IMR-90 (cell line): ENCODE results near the gene SSBP3. TPM values are rescaled to one million over a fixed set of nuclear protein-coding genes. Genes with fewer than 3 reads are reported as not detected.

ENCODE experiments used
- ATAC-seq: fragments of 200-7000 bp; cut with Tn5 transposase; 2 replicates; pipeline ENCODE4 v1.9.1; 2020; ENCODE audit warnings: low read depth, mild to moderate bottlenecking, moderate library complexity
- BruUV-seq: library from RNA; stranded (reverse); fragments of 400-500 nt; replicated peaks from 2 replicates; lab custom pipeline; 2021; lab: Mats Ljungman, UMichigan
- CTCF ChIA-PET: fragments of 300-600 bp; formaldehyde crosslinking; extraction: SDS; loops from one replicate; lab custom pipeline; 2021; ENCODE audit warnings: antibody characterized with exemption; lab: Yijun Ruan, JAX
- POLR2A ChIA-PET: fragments of 300-600 bp; sonication (Branson Sonifier 250); formaldehyde crosslinking; loops from one replicate; lab custom pipeline; 2022; ENCODE audit warnings: antibody characterized with exemption; ENCODE audit not compliant: unreplicated experiment; lab: Charles Lee
- DNase-seq: peaks from one replicate; pipeline ENCODE4 v3.0.0; 2013
- H2AFZ ChIP-seq: replicated peaks from 2 replicates; pipeline ENCODE3; 2013; ENCODE audit warnings: low read length, mild to moderate bottlenecking; ENCODE audit not compliant: poor library complexity
- H2AK5ac ChIP-seq: 2 replicates; pipeline ENCODE4 v1.6.1; 2013; ENCODE audit warnings: low read depth, low read length, inconsistent platforms
- H2AK9ac ChIP-seq: replicated peaks from 2 replicates; pipeline ENCODE3; 2013; ENCODE audit warnings: mild to moderate bottlenecking, low read depth, low read length, moderate library complexity; ENCODE audit not compliant: poor library complexity
- H2BK120ac ChIP-seq: 2 replicates; pipeline ENCODE4 v1.6.1; 2013; ENCODE audit warnings: low read depth, low read length, inconsistent platforms
- H2BK15ac ChIP-seq: 3 replicates; pipeline ENCODE4 v1.6.1; 2013; ENCODE audit warnings: low read depth, low read length, inconsistent platforms
- H2BK20ac ChIP-seq: 2 replicates; pipeline ENCODE4 v1.6.1; 2013; ENCODE audit warnings: low read depth, mild to moderate bottlenecking, inconsistent platforms, low read length, moderate library complexity
- H2BK5ac ChIP-seq: 2 replicates; pipeline ENCODE4 v1.6.1; 2013; ENCODE audit warnings: mild to moderate bottlenecking, low read depth, low read length, inconsistent platforms; ENCODE audit not compliant: poor library complexity, severe bottlenecking
- H3K14ac ChIP-seq: replicated peaks from 2 replicates; pipeline ENCODE4 v1.6.1; 2013; ENCODE audit warnings: low read depth, low read length, inconsistent platforms
- H3K18ac ChIP-seq: 2 replicates; pipeline ENCODE4 v1.6.1; 2013; ENCODE audit warnings: low read depth, low read length, control low read depth
- H3K23ac ChIP-seq: 2 replicates; pipeline ENCODE4 v1.6.1; 2013; ENCODE audit warnings: low read depth, low read length, inconsistent platforms
- H3K27ac ChIP-seq: 2 replicates; pipeline ENCODE4 v1.5.1; 2013; ENCODE audit warnings: mild to moderate bottlenecking, control low read depth, low read length; ENCODE audit not compliant: insufficient read depth
- H3K27me3 ChIP-seq: 2 replicates; pipeline ENCODE4 v1.6.1; 2013; ENCODE audit warnings: low read length; ENCODE audit not compliant: control insufficient read depth, insufficient read depth
- H3K36me3 ChIP-seq: 2 replicates; pipeline ENCODE4 v1.6.1; 2013; ENCODE audit warnings: low read length, mixed read lengths; ENCODE audit not compliant: control insufficient read depth, insufficient read depth
- H3K4ac ChIP-seq: 2 replicates; pipeline ENCODE4 v1.6.1; 2013; ENCODE audit warnings: low read depth, low read length, inconsistent platforms
- H3K4me1 ChIP-seq: 2 replicates; pipeline ENCODE4 v1.6.1; 2013; ENCODE audit warnings: low read length, mixed read lengths; ENCODE audit not compliant: control insufficient read depth, insufficient read depth
- H3K4me2 ChIP-seq: 2 replicates; pipeline ENCODE4 v1.6.1; 2013; ENCODE audit warnings: low read depth, mild to moderate bottlenecking, control low read depth, low read length, moderate library complexity
- H3K4me3 ChIP-seq: 2 replicates; pipeline ENCODE4 v1.5.1; 2013; ENCODE audit warnings: low read depth, mild to moderate bottlenecking, control low read depth, low read length, moderate library complexity; ENCODE audit not compliant: insufficient read depth
- H3K56ac ChIP-seq: 2 replicates; pipeline ENCODE4 v1.6.1; 2013; ENCODE audit warnings: low read length, inconsistent platforms; ENCODE audit not compliant: insufficient read depth; ENCODE audit errors: extremely low read depth
- H3K79me1 ChIP-seq, 2 experiments: 2 replicates each; pipeline ENCODE4 v1.6.1; 2013; ENCODE audit warnings: low read length in 2 of 2, inconsistent platforms in 1 of 2, low read depth in 1 of 2
- H3K9ac ChIP-seq: 2 replicates; pipeline ENCODE4 v1.6.1; 2013; ENCODE audit warnings: low read depth, low read length, control low read depth
- H3K9me1 ChIP-seq: 2 replicates; pipeline ENCODE4 v1.6.1; 2013; ENCODE audit warnings: low read length, inconsistent platforms; ENCODE audit not compliant: insufficient read depth
- H3K9me3 ChIP-seq: 2 replicates; pipeline ENCODE4 v1.6.1; 2013; ENCODE audit warnings: low read length; ENCODE audit not compliant: control insufficient read depth, insufficient read depth
- H4K20me1 ChIP-seq: 2 replicates; pipeline ENCODE4 v1.6.1; 2013; ENCODE audit warnings: low read length, inconsistent platforms; ENCODE audit not compliant: insufficient read depth
- H4K5ac ChIP-seq: 2 replicates; pipeline ENCODE4 v1.6.1; 2013; ENCODE audit warnings: mild to moderate bottlenecking, low read depth, low read length, control low read depth
- H4K8ac ChIP-seq, 2 experiments: 2 replicates each; pipeline ENCODE4 v1.6.1; 2013; ENCODE audit warnings: low read depth in 2 of 2, low read length in 2 of 2, control low read depth in 1 of 2, inconsistent platforms in 1 of 2
- H4K91ac ChIP-seq: 2 replicates; pipeline ENCODE4 v1.6.1; 2013; ENCODE audit warnings: low read depth, low read length, inconsistent platforms; ENCODE audit not compliant: insufficient read depth
- MAZ ChIP-seq: IDR thresholded peaks from 2 replicates; pipeline ENCODE4 v1.6.1; 2012; ENCODE audit warnings: low read depth, mild to moderate bottlenecking, low read length, improper control_type of control experiment, moderate library complexity, borderline replicate concordance
- NFE2L2 ChIP-seq: fragments of 150-350 bp; IDR thresholded peaks from 2 replicates; pipeline ENCODE4 v1.6.1; 2016; ENCODE audit warnings: low read depth, mild to moderate bottlenecking, low read length
- WGBS, 2 experiments: methylation state at CpG; one replicate each; pipeline versions ENCODE4 v1.1.5 to v1.1.7; 2013; ENCODE audit warnings: missing lambda C conversion rate in 2 of 2; ENCODE audit not compliant: insufficient read length in 1 of 2; ENCODE audit errors: extremely low coverage in 2 of 2; 5-methylcytosine and 5-hydroxymethylcytosine counted together
- dilution Hi-C: fragments of 300-500 bp; cut with HindIII; formaldehyde crosslinking; loops from one replicate; pipeline ENCODE4 v1.14.3; 2018; ENCODE audit warnings: low sequenced_read_pairs; ENCODE audit not compliant: unreplicated experiment
- in situ Hi-C: fragments of 300-500 bp; cut with MboI; formaldehyde crosslinking; loops from 3 replicates; pipeline ENCODE4 v1.14.3; 2019; ENCODE audit warnings: low sequenced_read_pairs, inconsistent platforms, mixed read lengths
- intact Hi-C: fragments of 100-400 bp; cut with micrococcal nuclease; formaldehyde crosslinking; loops from 2 replicates; pipeline ENCODE4 v1.10.0; 2022
- polyA plus RNA-seq, 3 experiments: library from polyadenylated mRNA; depleted of rRNA; stranded (reverse); fragments of >200 nt; gene quantifications; 2 replicates each; pipeline ENCODE4 v1.2.3, GENCODE V29; 2012; ENCODE audit warnings: low replicate concordance in 1 of 3
- total RNA-seq: library from RNA; depleted of rRNA; stranded (reverse); fragments of >200 nt; gene quantifications from 2 replicates; pipeline ENCODE4 v1.2.3, GENCODE V29; 2012

Gene SSBP3
- total and polyA plus RNA-seq, 2 of the 4 experiments (the other 2 are of a cell fraction): 10.9 to 39.6 TPM

- ATAC-seq: no peak
Observed at GRCh38 chr1:54380290-54380882, 25.8 kb downstream of the SSBP3 start.

More at GRCh38 chr1:54380290-54380882, 25.8 kb downstream of the SSBP3 start:
- Histone ChIP-seq H3K27me3 (no peaks in the 10 kb centered on the region), H4K5ac (no peak overlapping the region), H3K79me1 (peaks cover 27 to 79% of the 10 kb centered on the region in 2 experiments; a peak in 3 of 4 replicates), H2BK15ac (no peak overlapping the region), H3K56ac (no peak overlapping the region), H3K14ac (0 out of 2 replicates have a peak overlapping the region, but pooled peaks have one; percentile 15), H4K8ac (no peak overlapping the region), H3K4ac (peak overlapping the region; percentile 59; the same call in 1 of the 2 replicates), H3K4me2 (no peak overlapping the region), H2AFZ (peak overlapping the region; percentile 5), H3K36me3 (peaks cover 31% of the 10 kb centered on the region), H2BK20ac (no peak overlapping the region), H3K9me1 (peaks cover 29% of the 10 kb centered on the region), H3K4me3 (no peak overlapping the region), H3K9ac (no peak overlapping the region), H3K18ac (no peak overlapping the region), H4K91ac (0 out of 2 replicates have a peak overlapping the region, but pooled peaks have one; percentile 32), H3K23ac (no peak overlapping the region; the same call in 1 of the 2 replicates), H3K4me1 (peaks cover 24% of the 10 kb centered on the region), H2BK5ac (no peak overlapping the region), H2AK5ac (peak overlapping the region; percentile 30; the same call in 1 of the 2 replicates), H4K20me1 (peaks cover 31% of the 10 kb centered on the region), H2BK120ac (no peak overlapping the region), H3K9me3 (no peaks in the 10 kb centered on the region), H2AK9ac (no peak overlapping the region), H3K27ac (no peak overlapping the region)
- CTCF ChIA-PET: no interaction called here
- WGBS, 2 experiments: 56% methylated on average over 12 of the region's 15 CpGs; no CpG with 5 or more reads in 1 of the 2 experiments
- POLR2A ChIA-PET: no interaction called here
- in situ Hi-C loops (no loop called here), intact Hi-C loops (no loop called here), dilution Hi-C loops (no loop called here)
- no peak for DNase-seq
- BruUV-seq: no TSS peak
- TF ChIP-seq NFE2L2: no peak
- TF ChIP-seq MAZ: no peak
